GM19238 (cell line): ENCODE measurements around the gene OBI1.

Experiments used
- DNase-seq: peaks from one replicate; pipeline ENCODE4 v3.0.0; 2011; ENCODE audit warnings: low spot score; ENCODE audit not compliant: insufficient read length

The OBI1 gene, protein sequence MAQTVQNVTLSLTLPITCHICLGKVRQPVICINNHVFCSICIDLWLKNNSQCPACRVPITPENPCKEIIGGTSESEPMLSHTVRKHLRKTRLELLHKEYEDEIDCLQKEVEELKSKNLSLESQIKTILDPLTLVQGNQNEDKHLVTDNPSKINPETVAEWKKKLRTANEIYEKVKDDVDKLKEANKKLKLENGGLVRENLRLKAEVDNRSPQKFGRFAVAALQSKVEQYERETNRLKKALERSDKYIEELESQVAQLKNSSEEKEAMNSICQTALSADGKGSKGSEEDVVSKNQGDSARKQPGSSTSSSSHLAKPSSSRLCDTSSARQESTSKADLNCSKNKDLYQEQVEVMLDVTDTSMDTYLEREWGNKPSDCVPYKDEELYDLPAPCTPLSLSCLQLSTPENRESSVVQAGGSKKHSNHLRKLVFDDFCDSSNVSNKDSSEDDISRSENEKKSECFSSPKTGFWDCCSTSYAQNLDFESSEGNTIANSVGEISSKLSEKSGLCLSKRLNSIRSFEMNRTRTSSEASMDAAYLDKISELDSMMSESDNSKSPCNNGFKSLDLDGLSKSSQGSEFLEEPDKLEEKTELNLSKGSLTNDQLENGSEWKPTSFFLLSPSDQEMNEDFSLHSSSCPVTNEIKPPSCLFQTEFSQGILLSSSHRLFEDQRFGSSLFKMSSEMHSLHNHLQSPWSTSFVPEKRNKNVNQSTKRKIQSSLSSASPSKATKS

DNA sequence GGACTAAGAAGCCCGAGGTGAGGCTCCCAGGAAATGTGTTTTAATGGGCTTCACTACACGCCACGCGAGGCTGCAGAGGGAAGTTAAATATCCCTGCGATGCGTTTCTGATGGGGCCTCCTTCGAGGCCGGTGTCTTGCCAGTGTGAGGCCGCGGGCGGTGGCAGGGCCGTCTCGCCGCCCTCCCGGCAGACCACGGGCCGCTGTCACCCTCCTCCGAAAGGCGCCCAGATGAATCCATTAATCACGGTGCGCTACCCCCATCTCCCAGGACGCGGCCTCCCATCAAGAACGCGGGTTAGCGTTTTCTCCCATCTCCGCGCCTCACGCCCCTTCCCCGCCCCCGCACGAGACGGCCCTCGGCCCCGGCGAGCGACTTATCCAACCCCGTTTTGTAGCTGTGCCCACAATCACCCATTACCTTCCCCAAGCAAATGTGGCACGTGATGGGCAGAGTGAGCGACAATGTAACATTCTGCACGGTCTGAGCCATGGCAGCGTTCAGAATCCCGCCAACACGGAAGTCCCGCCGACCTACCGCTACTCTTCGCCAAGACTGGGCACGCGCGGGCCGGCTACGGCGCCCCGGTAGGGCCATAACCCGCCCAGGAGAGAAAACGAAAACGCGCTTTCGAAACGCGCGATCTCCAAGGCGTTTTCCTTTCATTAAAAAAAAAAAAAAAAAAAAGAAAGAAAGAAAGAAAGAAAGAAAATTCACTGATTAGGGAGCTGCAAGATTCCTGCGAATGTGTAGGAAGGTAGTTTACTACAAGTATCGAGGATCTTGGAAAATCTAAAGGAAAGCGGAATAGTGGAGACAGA lies at the start of gene OBI1:
OBI1 (minus strand) TSS at position 526 of the 820 bp plus-strand sequence; CDS start at position 491, 35 bp downstream.
- DNase-seq: peak; percentile 77

DNA sequence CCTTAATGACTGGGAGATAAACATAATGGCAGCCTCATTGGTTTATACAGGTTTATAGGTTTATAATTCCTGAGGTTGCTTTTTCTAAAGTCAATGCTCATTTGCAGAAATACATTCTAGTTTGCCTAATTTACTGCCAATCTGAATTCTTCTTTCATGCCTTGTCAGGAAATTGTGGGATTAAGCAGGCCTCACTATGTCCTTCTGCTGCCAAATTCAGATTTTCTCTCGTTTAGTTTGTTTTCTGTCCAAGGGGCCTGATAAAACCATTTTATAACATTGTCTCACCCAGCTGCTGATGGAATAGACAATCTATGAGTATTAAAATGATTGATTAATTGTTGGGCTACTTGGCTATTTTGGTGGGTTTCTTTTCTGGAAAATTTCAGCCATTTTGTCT lies 42.4 kb upstream of the OBI1 start:
- DNase-seq: no peak

DNA sequence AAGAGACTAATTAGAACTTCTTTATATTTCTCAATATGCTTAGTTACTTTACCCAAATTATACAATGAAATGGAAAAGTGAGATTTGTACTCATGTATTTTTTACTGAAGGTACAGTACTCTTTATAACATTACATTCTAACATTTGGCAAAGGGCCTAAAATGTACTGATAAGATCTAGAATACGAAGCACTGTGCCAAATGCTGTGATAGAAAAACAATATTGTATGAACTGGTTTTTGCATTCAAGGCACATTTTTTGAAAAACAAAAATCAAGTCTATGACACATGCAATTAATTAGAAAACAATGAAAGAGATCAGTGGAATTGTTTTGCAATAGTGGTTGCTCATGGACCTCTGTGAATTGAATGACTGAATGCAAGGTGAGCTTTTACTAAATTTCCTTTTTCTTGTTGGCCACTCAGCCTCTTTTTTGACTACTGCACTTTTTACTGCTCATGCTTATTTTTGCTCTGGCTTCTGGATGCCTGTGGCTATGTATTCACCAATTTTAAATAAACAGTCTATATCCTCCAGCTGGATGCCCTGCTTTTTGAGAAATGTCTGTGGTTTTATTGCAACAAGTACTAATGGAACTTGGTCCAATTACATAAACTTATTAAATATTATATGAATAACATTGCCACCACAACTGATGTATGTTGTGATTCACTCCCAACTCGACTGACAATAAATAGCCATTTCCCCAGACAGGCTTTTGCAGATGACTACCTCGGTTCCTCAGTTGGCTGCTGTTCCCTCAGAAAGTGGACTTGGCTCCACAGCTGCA lies 41.4 kb upstream of the OBI1 start:
- DNase-seq: no peak

DNA sequence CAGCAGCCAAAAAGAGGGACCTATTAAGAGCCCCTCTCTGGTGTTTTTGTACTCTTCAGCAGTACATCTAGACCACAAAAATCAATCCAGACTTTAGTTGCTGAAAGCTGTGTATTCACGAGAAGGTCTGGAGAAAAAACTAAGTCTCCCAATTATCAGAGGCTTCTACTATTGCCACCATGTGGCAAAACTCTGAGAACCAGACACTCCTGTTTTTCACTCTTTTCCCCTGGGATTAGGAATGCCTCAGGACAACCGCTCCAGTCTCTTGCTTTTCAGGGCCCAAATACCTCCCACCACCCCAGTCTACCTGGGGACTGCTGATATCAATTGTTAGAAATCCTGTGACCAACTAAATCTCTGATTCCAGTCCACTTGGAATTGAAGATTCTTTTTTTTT lies 30.1 kb upstream of the OBI1 start:
- DNase-seq: no peak

DNA sequence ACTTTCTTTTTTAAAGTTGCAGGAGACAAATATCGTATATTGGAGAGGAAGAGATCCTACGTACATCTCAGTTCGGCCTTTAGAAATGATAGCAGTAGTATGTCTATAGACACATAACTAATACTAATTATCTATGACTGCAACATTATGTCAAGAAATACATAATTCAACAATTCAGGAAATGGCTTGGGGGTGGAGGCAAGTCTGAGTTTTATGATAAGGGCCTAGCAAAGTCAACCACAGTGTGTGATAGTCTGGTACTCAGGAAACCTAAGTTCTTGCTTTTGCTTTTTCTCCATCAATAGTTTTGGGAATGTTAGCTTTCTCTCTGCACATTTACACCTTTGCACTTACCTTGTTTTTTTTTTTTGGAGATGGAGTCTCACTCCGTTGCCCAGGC lies 27.5 kb upstream of the OBI1 start:
- no peak for DNase-seq

DNA sequence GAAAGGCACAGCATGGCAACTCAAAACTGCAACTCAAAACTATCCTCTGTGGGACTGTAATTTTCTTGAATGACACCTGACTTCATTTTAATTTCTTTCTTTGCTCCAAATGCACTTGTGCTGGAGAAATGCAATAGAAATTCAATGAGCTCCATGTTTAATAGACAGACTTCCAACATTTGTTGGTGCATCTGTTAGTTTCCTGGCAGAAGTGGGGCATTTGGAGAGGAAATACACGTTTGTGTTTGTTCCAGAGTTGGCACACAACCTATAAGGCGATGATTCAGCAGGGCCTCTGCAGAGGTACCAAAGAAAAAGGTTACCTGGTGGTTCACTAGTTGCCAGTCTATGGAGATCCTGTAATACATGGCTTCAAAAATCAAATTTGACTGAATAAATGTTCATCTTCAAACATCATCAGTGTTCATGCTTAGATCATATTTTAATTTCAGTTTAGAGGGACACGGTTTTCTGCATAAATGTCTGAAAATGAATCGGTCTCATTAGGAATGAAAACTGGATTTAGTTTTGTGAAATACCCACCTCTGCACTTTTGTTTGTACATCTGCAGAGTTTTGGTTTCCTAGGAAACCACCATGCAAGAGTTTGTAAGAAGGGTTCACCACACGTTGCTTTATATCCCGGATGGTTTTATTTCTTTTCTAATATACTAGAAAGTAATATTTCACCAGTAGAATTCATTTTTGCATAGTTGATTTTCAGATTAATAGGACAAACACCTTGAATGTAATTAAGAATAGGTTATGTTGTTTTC lies 21.8 kb upstream of the OBI1 start:
- no peak for DNase-seq

DNA sequence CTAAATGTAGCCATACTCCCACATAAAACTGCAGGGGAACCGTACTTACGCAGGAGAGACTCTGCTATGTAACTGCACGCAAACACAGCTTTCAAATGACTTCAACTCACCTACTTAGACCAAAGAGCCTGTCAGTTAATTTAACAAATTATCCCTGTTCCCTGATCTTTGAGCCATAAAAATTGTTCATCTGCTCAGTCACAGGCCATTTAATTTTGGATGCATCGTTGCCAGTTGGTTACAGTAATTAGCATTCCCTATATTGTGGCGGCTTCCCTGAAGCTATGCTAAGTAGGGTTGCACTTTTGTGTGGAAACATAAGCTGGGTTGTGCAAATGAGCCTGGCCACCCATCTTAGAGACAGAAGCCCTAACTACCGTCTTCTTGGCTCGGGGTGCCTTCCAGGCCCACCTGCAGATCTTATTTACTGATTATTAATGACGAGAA lies 21.2 kb upstream of the OBI1 start:
- DNase-seq: no peak

DNA sequence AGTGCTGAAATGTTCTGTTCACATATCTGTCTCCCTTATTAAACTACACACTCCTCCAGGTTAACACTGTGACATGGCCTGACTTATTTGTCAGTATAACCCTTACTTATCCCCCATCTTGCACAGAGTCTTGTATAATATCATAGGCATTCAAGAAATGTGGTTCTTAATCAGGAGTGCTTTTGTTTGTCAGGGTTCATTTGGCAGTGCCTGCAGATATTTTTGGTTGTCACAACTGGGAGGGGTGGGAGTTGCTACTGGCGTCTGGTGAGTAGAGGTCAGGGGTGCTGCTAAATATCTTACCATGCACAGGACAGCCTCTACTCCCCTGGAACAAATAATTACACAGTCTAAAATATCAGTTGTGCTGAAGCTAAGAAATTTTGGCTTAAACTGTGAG lies 20.4 kb upstream of the OBI1 start:
- no peak for DNase-seq

DNA sequence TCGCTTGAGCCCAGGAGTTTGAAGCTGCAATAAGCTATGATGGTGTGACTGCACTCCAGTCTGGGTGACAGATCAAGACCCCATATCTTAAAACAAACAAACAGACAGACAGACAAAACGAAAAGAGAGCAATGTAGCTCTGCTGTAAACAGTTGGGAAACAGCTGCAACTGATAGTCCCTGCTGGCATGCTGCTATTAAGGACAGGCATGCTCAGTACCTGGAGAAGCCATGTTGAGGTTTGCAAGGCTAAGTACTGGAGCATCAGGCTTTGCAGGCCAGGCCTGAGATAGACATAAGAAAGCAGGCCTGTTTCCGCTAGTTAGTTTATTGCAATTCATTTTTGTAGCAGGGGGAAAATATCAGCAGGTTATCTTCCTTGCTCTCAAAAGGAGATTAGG lies 16.2 kb upstream of the OBI1 start:
- DNase-seq: no peak

DNA sequence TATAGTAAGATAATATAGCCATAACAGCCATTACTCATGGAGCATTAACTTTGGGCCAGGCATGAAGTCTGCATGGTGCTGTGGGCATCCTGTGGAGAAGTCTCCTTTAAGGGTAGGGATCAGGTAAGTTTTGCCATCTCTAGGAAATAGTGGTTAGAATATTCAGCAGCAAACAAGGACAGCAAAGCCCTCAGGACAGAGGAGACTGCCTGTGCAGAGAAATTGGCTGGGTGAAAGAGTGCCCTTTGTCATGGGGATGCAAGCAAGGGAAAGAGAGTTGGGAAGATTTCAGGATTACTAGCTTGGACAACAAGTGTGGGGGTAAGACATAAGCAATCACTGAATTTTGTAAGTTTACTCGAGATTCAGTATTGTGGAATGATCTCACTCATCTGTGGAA lies 15.7 kb upstream of the OBI1 start:
- no peak for DNase-seq

DNA sequence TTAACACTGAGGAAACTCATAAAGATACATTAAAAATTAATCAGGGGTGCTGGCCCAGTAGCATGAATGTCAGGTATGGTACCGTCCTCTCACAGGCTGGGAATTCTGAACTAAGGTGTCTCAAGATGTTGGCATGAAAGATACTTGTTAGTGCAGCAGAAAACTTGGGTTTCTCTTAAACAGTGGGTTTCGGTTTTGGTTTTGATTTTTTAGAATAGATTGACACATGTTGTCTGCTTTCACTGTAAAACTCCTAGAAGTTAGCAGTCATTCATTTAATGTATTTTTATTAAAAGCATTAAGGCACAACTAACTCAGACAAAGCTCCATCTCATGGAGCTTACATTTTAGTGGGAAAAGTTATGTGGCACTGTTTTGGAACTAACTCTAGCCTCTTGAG lies 3.5 kb upstream of the OBI1 start:
- DNase-seq: no peak

DNA sequence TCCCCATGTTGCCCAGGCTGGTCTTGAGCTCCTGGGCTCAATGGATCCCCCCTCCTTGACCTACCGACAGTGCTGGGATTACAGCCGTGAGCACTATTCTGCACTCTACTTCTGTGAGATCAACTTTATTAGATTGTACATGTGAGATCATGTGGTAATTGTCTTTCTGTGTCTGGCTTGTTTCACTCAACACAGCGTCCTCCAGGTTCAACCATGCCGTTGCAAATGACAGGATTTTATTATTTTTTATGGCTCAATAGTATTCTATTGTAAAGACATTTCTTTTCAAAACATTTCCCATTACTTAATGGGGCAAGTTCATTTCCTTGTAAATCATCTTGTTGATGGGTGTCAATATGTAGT lies 1.5 kb upstream of the OBI1 start:
- DNase-seq: no peak

DNA sequence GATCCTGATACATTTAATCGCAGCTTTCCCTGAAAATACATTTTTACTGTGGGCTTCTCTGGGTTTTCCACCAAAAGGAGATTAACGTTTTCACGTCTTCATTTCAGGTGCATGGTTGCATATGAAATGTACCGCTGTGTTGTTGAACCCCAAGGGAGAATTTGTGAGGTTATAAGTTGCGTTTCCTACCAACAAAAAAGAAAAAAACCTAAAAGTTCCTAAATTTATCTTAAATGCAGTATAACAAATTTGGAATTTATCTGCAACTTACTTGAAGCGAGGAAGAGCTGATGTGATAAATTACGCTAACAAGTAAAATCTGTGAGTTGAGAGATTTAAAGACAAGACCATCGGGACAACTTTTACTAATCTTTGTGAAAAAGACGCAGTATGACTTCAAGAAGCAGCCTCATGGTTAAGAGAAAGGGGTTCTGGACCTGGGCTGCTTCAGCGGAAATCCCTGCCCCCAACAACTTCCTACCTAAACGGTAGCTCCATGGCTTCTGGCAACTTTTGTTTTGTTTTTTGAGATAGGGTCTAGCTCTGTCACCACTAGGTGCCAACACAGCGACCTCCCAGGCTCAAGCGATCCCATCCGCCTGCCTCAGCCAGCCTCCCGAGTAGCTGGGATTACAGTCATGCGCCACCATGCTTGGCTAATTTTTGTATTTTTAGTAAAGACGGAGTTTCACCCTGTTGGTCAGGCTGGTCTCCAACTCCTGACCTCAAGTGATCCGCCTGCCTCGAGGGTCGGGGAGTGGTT lies 958 bp upstream of the OBI1 start:
- no peak for DNase-seq

DNA sequence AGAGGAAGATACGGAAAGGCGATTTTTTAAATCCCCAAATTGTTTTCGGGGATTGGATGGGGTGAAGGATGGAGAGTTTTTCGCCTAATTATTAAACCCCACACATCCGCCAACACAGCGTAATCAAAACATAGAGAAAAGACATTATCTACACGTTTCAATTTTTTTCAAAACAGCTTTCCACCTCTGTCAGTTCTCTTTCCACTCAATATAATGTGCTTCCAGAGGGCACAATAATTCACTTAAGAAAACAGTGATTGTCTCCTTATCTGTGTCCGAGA lies 435 bp upstream of the OBI1 start:
- DNase-seq: no peak

DNA sequence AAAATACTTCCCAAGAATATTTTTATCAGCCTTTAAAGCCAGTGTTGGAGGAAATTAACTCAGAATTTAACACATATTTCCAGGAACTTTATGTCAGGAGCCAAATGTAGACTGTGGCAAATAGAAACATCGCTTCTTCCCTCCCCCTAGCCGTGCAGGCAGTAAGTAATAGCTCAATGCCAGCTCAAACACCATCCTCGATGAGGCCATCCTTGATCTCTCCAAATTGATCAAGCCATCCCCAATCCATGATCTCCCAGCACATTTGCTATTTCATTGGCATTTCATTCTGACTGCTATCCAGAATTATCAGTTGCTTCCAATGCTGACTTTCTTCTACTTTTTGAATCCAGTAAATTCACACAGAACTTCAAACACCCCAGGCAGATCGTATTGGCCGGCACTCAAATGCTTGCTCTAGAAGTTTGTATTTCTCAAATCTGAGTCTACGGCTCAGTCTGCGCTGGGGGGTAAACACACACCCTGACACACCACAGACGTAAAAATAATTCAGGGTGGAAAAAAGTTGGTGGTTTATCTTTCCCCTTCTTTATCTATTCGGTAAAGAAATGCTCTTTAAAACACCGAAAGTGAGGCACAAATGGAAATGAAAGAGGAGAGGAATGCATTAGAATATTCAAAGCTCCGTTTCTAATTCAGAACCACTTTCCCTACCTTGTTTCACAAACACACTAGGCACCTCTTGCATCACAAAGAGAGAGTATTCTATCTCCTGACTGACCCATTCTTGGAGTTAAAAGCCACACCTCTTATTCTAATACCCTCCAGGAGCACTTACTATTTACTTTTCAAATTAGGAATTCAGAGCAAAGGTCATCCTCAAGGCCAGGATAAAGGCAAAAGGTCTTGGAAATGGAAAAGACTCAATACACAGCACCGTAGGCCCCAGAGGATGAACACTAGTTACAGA lies 991 bp downstream of the OBI1 start:
- no peak for DNase-seq

DNA sequence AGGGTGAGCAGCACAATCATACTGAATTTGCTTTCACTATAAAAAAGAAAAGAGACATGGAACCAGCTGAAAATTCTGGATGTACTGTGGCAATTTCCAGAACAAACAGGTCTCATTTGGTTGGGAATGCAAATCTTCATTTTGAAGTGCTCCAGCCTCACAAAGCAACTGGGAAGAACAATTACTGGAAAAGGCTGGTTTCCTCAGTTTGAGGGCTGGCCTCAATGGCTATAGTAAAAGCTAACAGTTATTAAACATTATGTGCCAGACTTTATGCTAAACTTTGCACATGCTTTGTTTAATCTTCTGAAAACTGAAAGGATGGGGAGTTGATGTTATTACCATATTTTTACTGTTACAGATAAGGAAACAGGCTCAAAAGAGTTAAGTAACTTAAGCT lies 3.0 kb downstream of the OBI1 start:
- no peak for DNase-seq

DNA sequence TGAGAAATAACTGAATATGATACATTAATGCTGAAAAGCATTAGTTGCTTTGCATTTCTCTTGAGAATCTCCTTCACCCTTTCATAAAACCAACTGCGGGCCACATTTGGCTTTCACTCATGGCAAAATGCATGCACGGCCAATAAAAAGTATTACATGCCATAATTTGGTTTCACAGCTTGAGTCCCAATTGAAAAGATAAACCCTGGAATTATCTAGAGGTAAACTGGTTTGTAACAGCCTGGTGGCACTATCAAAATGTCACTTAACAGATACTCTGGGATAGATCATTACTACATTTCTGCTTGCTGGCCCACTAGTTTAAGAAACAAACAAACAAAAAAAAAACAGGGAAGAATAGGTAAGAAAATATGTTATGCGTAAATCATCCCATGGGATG lies 3.9 kb downstream of the OBI1 start:
- DNase-seq: no peak

DNA sequence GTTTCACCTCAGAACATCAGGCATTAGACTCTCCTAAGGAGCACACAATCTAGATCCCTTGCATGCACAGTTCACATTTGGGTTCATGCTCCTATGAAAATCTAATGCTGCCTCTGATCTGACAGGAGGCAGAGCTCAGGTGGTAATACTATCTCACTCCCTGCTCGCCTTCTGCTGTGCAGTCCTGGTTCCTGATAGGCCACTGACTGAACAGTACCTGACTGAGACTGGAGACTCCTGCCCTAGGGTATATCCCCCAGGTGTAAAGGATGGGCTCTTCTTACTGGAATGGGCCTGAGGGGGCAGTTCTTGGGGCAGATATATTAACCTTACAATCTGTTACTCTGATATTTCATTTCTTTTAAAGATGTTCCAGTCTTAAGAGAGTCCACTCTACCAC lies 6.3 kb downstream of the OBI1 start:
- no peak for DNase-seq

DNA sequence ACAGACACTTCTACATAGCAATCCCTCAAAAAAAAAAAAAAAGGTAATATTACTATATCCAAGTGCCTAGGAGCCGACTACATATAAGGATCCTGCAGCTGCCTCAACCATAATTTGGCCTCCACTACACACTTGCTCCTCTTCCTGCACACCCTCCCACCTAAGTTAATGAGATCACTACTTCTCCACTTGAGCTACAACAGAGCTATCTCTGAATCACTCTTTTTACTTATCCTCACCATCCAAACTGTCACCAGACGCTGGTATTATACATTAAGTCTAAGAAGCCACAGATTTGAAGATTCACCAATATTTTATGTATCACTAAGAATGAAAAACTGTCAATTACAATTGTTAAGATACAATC lies 8.3 kb downstream of the OBI1 start:
- DNase-seq: no peak
